SK-N-SH treated with all-trans-retinoic acid at 6 μM for 48 hours (cell line): ENCODE measurements around the gene KCNJ1.

ENCODE experiments used
- ATAC-seq: fragments of 200-7000 bp; cut with Tn5 transposase; 3 replicates; pipeline ENCODE4 v1.9.1; 2020; ENCODE audit warnings: mild to moderate bottlenecking, moderate library complexity
- ARNTL ChIP-seq: fragments of 450-650 bp; formaldehyde crosslinking; IDR thresholded peaks from 2 replicates; pipeline ENCODE4 v1.5.0; 2020; ENCODE audit warnings: low read depth, mild to moderate bottlenecking, moderate library complexity, borderline replicate concordance
- BACH2 ChIP-seq: fragments of 250-450 bp; sonication (Bioruptor Pico); IDR thresholded peaks from 2 replicates; pipeline ENCODE4 v1.9.0; 2021; ENCODE audit warnings: mild to moderate bottlenecking, borderline replicate concordance
- CSDC2 ChIP-seq: fragments of 250-450 bp; sonication (Bioruptor Pico); IDR thresholded peaks from 2 replicates; pipeline ENCODE4 v1.5.0; 2020; ENCODE audit warnings: mild to moderate bottlenecking, moderate library complexity
- ESRRG ChIP-seq: fragments of 250-450 bp; sonication (Bioruptor Pico); IDR thresholded peaks from 2 replicates; pipeline ENCODE4 v1.6.1; 2021; ENCODE audit warnings: mild to moderate bottlenecking
- GLIS3 ChIP-seq: fragments of 250-450 bp; sonication (Bioruptor Pico); IDR thresholded peaks from 2 replicates; pipeline ENCODE4 v1.5.0; 2020; ENCODE audit warnings: mild to moderate bottlenecking, moderate library complexity
- ISL1 ChIP-seq: fragments of 250-450 bp; sonication (Bioruptor Pico); IDR thresholded peaks from 2 replicates; pipeline ENCODE4 v2.1.2; 2022; ENCODE audit warnings: mild to moderate bottlenecking, moderate library complexity
- OSR1 ChIP-seq: fragments of 250-450 bp; sonication (Bioruptor Pico); IDR thresholded peaks from 2 replicates; pipeline ENCODE4 v1.8.0; 2022; ENCODE audit warnings: moderate library complexity, mild to moderate bottlenecking, inconsistent platforms
- RARB ChIP-seq: fragments of 250-450 bp; sonication (Bioruptor Pico); IDR thresholded peaks from 2 replicates; pipeline ENCODE4 v1.8.0; 2021; ENCODE audit warnings: mild to moderate bottlenecking, moderate library complexity
- SNAI2 ChIP-seq: fragments of 250-450 bp; sonication (Bioruptor Pico); IDR thresholded peaks from 2 replicates; pipeline ENCODE4 v1.5.0; 2020; ENCODE audit warnings: mild to moderate bottlenecking, moderate library complexity
- TOX ChIP-seq: fragments of 250-450 bp; sonication (Bioruptor Pico); IDR thresholded peaks from 2 replicates; pipeline ENCODE4 v1.8.0; 2021; ENCODE audit warnings: mild to moderate bottlenecking, moderate library complexity, borderline replicate concordance
- ZFP3 ChIP-seq: fragments of 250-450 bp; sonication (Bioruptor Pico); IDR thresholded peaks from 2 replicates; pipeline ENCODE4 v1.5.0; 2020; ENCODE audit warnings: mild to moderate bottlenecking, moderate library complexity
- ZFP30 ChIP-seq: fragments of 450-650 bp; formaldehyde crosslinking; IDR thresholded peaks from 2 replicates; pipeline ENCODE4 v1.5.0; 2022; ENCODE audit warnings: mild to moderate bottlenecking, moderate library complexity
- ZNF565 ChIP-seq: fragments of 450-650 bp; formaldehyde crosslinking; conservative IDR thresholded peaks from 2 replicates; pipeline ENCODE4 v1.5.0; 2020; ENCODE audit warnings: low read depth, mild to moderate bottlenecking, moderate library complexity
- ZNF70 ChIP-seq: fragments of 450-650 bp; formaldehyde crosslinking; IDR thresholded peaks from 2 replicates; pipeline ENCODE4 v1.5.0; 2020; ENCODE audit warnings: mild to moderate bottlenecking, moderate library complexity
- ZNF8 ChIP-seq: fragments of 450-650 bp; formaldehyde crosslinking; IDR thresholded peaks from 2 replicates; pipeline ENCODE4 v1.5.0; 2020; ENCODE audit warnings: mild to moderate bottlenecking, moderate library complexity
- TF ChIP-seq, protein P1 (sequence below): fragments of 250-450 bp; sonication (Bioruptor Pico); IDR thresholded peaks from 2 replicates; pipeline ENCODE4 v1.5.1; 2021; ENCODE audit warnings: mild to moderate bottlenecking, moderate library complexity
- TF ChIP-seq, protein P2 (sequence below): fragments of 250-450 bp; sonication (Bioruptor Pico); IDR thresholded peaks from 2 replicates; pipeline ENCODE4 v1.5.0; 2020; ENCODE audit warnings: mild to moderate bottlenecking, moderate library complexity
- TF ChIP-seq, protein P3 (sequence below): fragments of 250-450 bp; sonication (Bioruptor Pico); IDR thresholded peaks from 2 replicates; pipeline ENCODE4 v1.8.0; 2021; ENCODE audit warnings: low read depth, mild to moderate bottlenecking, moderate library complexity, borderline replicate concordance
- TF ChIP-seq, protein P4 (sequence below): fragments of 250-450 bp; sonication (Bioruptor Pico); IDR thresholded peaks from 2 replicates; pipeline ENCODE4 v1.8.0; 2020; ENCODE audit warnings: mild to moderate bottlenecking, moderate library complexity, borderline replicate concordance

KCNJ1 gene

GRCh38 chr11:128901653-128902514, 34.8 kb upstream of the KCNJ1 start:
- no peak for ATAC-seq
- TF ChIP-seq TOX (CRISPR knock-in tag) (no peak), GLIS3 (CRISPR knock-in tag) (no peak), ZNF8 (CRISPR knock-in tag) (no peak), OSR1 (no peak), ZNF565 (CRISPR knock-in tag) (no peak), ISL1 (CRISPR knock-in tag) (no peak)
- TF ChIP-seq, protein P1, sequence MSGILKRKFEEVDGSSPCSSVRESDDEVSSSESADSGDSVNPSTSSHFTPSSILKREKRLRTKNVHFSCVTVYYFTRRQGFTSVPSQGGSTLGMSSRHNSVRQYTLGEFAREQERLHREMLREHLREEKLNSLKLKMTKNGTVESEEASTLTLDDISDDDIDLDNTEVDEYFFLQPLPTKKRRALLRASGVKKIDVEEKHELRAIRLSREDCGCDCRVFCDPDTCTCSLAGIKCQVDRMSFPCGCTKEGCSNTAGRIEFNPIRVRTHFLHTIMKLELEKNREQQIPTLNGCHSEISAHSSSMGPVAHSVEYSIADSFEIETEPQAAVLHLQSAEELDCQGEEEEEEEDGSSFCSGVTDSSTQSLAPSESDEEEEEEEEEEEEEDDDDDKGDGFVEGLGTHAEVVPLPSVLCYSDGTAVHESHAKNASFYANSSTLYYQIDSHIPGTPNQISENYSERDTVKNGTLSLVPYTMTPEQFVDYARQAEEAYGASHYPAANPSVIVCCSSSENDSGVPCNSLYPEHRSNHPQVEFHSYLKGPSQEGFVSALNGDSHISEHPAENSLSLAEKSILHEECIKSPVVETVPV (CRISPR knock-in tag): no peak
- TF ChIP-seq, protein P2, sequence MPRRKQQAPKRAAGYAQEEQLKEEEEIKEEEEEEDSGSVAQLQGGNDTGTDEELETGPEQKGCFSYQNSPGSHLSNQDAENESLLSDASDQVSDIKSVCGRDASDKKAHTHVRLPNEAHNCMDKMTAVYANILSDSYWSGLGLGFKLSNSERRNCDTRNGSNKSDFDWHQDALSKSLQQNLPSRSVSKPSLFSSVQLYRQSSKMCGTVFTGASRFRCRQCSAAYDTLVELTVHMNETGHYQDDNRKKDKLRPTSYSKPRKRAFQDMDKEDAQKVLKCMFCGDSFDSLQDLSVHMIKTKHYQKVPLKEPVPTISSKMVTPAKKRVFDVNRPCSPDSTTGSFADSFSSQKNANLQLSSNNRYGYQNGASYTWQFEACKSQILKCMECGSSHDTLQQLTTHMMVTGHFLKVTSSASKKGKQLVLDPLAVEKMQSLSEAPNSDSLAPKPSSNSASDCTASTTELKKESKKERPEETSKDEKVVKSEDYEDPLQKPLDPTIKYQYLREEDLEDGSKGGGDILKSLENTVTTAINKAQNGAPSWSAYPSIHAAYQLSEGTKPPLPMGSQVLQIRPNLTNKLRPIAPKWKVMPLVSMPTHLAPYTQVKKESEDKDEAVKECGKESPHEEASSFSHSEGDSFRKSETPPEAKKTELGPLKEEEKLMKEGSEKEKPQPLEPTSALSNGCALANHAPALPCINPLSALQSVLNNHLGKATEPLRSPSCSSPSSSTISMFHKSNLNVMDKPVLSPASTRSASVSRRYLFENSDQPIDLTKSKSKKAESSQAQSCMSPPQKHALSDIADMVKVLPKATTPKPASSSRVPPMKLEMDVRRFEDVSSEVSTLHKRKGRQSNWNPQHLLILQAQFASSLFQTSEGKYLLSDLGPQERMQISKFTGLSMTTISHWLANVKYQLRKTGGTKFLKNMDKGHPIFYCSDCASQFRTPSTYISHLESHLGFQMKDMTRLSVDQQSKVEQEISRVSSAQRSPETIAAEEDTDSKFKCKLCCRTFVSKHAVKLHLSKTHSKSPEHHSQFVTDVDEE: no peak

DNA sequence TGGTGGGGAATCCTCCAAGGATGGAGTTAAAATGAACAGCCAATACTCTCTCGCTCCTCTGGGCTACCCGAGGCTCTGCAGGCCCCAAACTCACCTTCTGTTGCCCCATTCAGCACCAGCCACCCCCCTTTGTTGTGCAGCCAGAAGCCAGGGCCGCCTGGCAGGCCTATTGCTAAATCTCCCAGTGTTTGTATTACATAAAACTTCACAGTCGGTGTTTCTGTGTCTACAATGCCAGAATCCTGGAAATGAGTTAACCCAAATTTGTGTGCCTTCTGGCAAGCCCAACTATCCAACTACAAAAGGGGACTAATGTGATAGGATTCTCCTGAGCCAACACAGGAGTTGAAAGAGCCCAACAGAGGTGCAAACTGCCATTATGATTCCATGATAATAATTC, 33.4 kb upstream of the KCNJ1 start:
- TF ChIP-seq SNAI2 (CRISPR knock-in tag): no peak
- ATAC-seq: no peak

DNA sequence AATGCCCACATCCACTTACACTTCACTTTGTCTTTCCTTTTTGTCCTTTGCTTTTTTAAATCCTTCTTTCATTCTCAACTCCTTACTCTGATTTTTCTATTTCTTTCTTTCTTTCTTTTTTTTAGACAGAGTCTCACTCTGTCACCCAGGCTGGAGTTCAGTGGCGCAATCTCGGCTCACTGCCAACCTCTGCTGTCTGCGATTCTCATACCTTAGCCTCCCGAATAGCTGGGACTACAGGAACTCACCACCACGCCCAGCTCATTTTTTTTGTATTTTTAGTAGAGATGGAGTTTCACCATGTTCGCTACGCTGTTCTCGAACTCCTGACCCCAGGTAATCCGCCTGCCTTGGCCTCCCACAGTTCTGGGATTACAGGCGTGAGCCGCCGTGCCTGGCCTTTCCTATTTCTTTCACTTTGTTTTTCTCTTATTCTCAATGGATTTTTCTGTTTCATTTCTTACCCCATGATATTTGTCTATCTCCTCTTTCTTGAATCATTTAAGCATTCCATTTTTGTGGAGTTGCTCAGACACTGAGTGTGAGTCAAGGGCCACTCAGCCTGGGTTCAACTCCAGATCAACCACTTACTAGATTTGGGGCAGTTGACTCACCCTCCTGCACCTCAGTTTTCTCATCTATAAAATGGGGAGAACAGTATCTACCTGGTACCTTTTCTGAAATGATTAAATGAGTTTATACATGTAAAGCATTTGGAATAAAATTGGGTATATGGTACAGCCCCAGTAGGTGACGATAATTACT, 31.7 kb upstream of the KCNJ1 start:
- TF ChIP-seq GLIS3 (CRISPR knock-in tag) (no peak), ZFP3 (CRISPR knock-in tag) (no peak), BACH2 (CRISPR knock-in tag) (no peak), RARB (CRISPR knock-in tag) (no peak), TOX (CRISPR knock-in tag) (no peak), CSDC2 (no peak), ZNF565 (CRISPR knock-in tag) (no peak), ZNF70 (no peak), ZFP30 (CRISPR knock-in tag) (no peak), ARNTL (CRISPR knock-in tag) (no peak), ESRRG (CRISPR knock-in tag) (no peak), ZNF8 (CRISPR knock-in tag) (no peak), ISL1 (CRISPR knock-in tag) (no peak), OSR1 (no peak)
- TF ChIP-seq, protein P2: no peak
- TF ChIP-seq, protein P3, sequence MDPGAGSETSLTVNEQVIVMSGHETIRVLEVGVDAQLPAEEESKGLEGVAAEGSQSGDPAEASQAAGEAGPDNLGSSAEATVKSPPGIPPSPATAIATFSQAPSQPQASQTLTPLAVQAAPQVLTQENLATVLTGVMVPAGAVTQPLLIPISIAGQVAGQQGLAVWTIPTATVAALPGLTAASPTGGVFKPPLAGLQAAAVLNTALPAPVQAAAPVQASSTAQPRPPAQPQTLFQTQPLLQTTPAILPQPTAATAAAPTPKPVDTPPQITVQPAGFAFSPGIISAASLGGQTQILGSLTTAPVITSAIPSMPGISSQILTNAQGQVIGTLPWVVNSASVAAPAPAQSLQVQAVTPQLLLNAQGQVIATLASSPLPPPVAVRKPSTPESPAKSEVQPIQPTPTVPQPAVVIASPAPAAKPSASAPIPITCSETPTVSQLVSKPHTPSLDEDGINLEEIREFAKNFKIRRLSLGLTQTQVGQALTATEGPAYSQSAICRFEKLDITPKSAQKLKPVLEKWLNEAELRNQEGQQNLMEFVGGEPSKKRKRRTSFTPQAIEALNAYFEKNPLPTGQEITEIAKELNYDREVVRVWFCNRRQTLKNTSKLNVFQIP (CRISPR knock-in tag): no peak
- TF ChIP-seq, protein P4, sequence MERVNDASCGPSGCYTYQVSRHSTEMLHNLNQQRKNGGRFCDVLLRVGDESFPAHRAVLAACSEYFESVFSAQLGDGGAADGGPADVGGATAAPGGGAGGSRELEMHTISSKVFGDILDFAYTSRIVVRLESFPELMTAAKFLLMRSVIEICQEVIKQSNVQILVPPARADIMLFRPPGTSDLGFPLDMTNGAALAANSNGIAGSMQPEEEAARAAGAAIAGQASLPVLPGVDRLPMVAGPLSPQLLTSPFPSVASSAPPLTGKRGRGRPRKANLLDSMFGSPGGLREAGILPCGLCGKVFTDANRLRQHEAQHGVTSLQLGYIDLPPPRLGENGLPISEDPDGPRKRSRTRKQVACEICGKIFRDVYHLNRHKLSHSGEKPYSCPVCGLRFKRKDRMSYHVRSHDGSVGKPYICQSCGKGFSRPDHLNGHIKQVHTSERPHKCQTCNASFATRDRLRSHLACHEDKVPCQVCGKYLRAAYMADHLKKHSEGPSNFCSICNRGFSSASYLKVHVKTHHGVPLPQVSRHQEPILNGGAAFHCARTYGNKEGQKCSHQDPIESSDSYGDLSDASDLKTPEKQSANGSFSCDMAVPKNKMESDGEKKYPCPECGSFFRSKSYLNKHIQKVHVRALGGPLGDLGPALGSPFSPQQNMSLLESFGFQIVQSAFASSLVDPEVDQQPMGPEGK (CRISPR knock-in tag): no peak
- ATAC-seq: no peak
